SK-N-SH treated with all-trans-retinoic acid at 6 μM for 48 hours (cell line): ENCODE data around the gene FAM177A1.
"Not testable (repeated sequence)": the region's sequence is repeated elsewhere in the genome, so short reads cannot be mapped to it uniquely, and the experiment has no call there.

Source experiments
- ATAC-seq: fragments of 200-7000 bp; cut with Tn5 transposase; 3 replicates; pipeline ENCODE4 v1.9.1; 2020; ENCODE audit warnings: mild to moderate bottlenecking, moderate library complexity
- ARNTL ChIP-seq: fragments of 450-650 bp; formaldehyde crosslinking; IDR thresholded peaks from 2 replicates; pipeline ENCODE4 v1.5.0; 2020; ENCODE audit warnings: low read depth, mild to moderate bottlenecking, moderate library complexity, borderline replicate concordance
- BACH2 ChIP-seq: fragments of 250-450 bp; sonication (Bioruptor Pico); IDR thresholded peaks from 2 replicates; pipeline ENCODE4 v1.9.0; 2021; ENCODE audit warnings: mild to moderate bottlenecking, borderline replicate concordance
- CREB5 ChIP-seq: fragments of 250-450 bp; sonication (Bioruptor Pico); IDR thresholded peaks from 2 replicates; pipeline ENCODE4 v1.5.1; 2020; ENCODE audit warnings: low read depth, mild to moderate bottlenecking, moderate library complexity
- CSDC2 ChIP-seq: fragments of 250-450 bp; sonication (Bioruptor Pico); IDR thresholded peaks from 2 replicates; pipeline ENCODE4 v1.5.0; 2020; ENCODE audit warnings: mild to moderate bottlenecking, moderate library complexity
- ESRRG ChIP-seq: fragments of 250-450 bp; sonication (Bioruptor Pico); IDR thresholded peaks from 2 replicates; pipeline ENCODE4 v1.6.1; 2021; ENCODE audit warnings: mild to moderate bottlenecking
- GLIS3 ChIP-seq: fragments of 250-450 bp; sonication (Bioruptor Pico); IDR thresholded peaks from 2 replicates; pipeline ENCODE4 v1.5.0; 2020; ENCODE audit warnings: mild to moderate bottlenecking, moderate library complexity
- ISL1 ChIP-seq: fragments of 250-450 bp; sonication (Bioruptor Pico); IDR thresholded peaks from 2 replicates; pipeline ENCODE4 v2.1.2; 2022; ENCODE audit warnings: mild to moderate bottlenecking, moderate library complexity
- OSR1 ChIP-seq: fragments of 250-450 bp; sonication (Bioruptor Pico); IDR thresholded peaks from 2 replicates; pipeline ENCODE4 v1.8.0; 2022; ENCODE audit warnings: moderate library complexity, mild to moderate bottlenecking, inconsistent platforms
- PATZ1 ChIP-seq: fragments of 250-450 bp; sonication (Bioruptor Pico); IDR thresholded peaks from 2 replicates; pipeline ENCODE4 v1.8.0; 2020; ENCODE audit warnings: mild to moderate bottlenecking, moderate library complexity, borderline replicate concordance
- POU6F1 ChIP-seq: fragments of 250-450 bp; sonication (Bioruptor Pico); IDR thresholded peaks from 2 replicates; pipeline ENCODE4 v1.8.0; 2021; ENCODE audit warnings: low read depth, mild to moderate bottlenecking, moderate library complexity, borderline replicate concordance
- PPARA ChIP-seq: fragments of 250-450 bp; sonication (Bioruptor Pico); IDR thresholded peaks from 2 replicates; pipeline ENCODE4 v1.5.0; 2020; ENCODE audit warnings: mild to moderate bottlenecking, borderline replicate concordance
- RARB ChIP-seq: fragments of 250-450 bp; sonication (Bioruptor Pico); IDR thresholded peaks from 2 replicates; pipeline ENCODE4 v1.8.0; 2021; ENCODE audit warnings: mild to moderate bottlenecking, moderate library complexity
- SNAI2 ChIP-seq: fragments of 250-450 bp; sonication (Bioruptor Pico); IDR thresholded peaks from 2 replicates; pipeline ENCODE4 v1.5.0; 2020; ENCODE audit warnings: mild to moderate bottlenecking, moderate library complexity
- TCF4 ChIP-seq: fragments of 250-450 bp; sonication (Bioruptor Pico); IDR thresholded peaks from 2 replicates; pipeline ENCODE4 v1.8.0; 2021; ENCODE audit warnings: mild to moderate bottlenecking, moderate library complexity, borderline replicate concordance
- ZC3H10 ChIP-seq: fragments of 250-450 bp; sonication (Bioruptor Pico); IDR thresholded peaks from 2 replicates; pipeline ENCODE4 v1.5.1; 2021; ENCODE audit warnings: mild to moderate bottlenecking, moderate library complexity
- ZFP3 ChIP-seq: fragments of 250-450 bp; sonication (Bioruptor Pico); IDR thresholded peaks from 2 replicates; pipeline ENCODE4 v1.5.0; 2020; ENCODE audit warnings: mild to moderate bottlenecking, moderate library complexity
- ZFP30 ChIP-seq: fragments of 450-650 bp; formaldehyde crosslinking; IDR thresholded peaks from 2 replicates; pipeline ENCODE4 v1.5.0; 2022; ENCODE audit warnings: mild to moderate bottlenecking, moderate library complexity
- ZNF70 ChIP-seq: fragments of 450-650 bp; formaldehyde crosslinking; IDR thresholded peaks from 2 replicates; pipeline ENCODE4 v1.5.0; 2020; ENCODE audit warnings: mild to moderate bottlenecking, moderate library complexity
- ZNF8 ChIP-seq: fragments of 450-650 bp; formaldehyde crosslinking; IDR thresholded peaks from 2 replicates; pipeline ENCODE4 v1.5.0; 2020; ENCODE audit warnings: mild to moderate bottlenecking, moderate library complexity
- TF ChIP-seq, protein P1 (sequence below): fragments of 250-450 bp; sonication (Bioruptor Pico); IDR thresholded peaks from 2 replicates; pipeline ENCODE4 v1.5.0; 2020; ENCODE audit warnings: mild to moderate bottlenecking, moderate library complexity

Gene FAM177A1

GRCh38 chr14:35038312-35038711 is 7.8 kb upstream of the FAM177A1 start:
- not testable (repeated sequence) for ATAC-seq

GRCh38 chr14:35042632-35043031 is 3.4 kb upstream of the FAM177A1 start:
- ATAC-seq, result no peak
- TF ChIP-seq ZFP30 (CRISPR knock-in tag) (no peak), CREB5 (CRISPR knock-in tag) (no peak), RARB (CRISPR knock-in tag) (no peak), BACH2 (CRISPR knock-in tag) (no peak), SNAI2 (CRISPR knock-in tag) (no peak), CSDC2 (CRISPR knock-in tag) (no peak), PATZ1 (CRISPR knock-in tag) (no peak), TCF4 (no peak)
- TF ChIP-seq, protein P1, sequence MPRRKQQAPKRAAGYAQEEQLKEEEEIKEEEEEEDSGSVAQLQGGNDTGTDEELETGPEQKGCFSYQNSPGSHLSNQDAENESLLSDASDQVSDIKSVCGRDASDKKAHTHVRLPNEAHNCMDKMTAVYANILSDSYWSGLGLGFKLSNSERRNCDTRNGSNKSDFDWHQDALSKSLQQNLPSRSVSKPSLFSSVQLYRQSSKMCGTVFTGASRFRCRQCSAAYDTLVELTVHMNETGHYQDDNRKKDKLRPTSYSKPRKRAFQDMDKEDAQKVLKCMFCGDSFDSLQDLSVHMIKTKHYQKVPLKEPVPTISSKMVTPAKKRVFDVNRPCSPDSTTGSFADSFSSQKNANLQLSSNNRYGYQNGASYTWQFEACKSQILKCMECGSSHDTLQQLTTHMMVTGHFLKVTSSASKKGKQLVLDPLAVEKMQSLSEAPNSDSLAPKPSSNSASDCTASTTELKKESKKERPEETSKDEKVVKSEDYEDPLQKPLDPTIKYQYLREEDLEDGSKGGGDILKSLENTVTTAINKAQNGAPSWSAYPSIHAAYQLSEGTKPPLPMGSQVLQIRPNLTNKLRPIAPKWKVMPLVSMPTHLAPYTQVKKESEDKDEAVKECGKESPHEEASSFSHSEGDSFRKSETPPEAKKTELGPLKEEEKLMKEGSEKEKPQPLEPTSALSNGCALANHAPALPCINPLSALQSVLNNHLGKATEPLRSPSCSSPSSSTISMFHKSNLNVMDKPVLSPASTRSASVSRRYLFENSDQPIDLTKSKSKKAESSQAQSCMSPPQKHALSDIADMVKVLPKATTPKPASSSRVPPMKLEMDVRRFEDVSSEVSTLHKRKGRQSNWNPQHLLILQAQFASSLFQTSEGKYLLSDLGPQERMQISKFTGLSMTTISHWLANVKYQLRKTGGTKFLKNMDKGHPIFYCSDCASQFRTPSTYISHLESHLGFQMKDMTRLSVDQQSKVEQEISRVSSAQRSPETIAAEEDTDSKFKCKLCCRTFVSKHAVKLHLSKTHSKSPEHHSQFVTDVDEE (CRISPR knock-in tag), result no peak

GRCh38 chr14:35043046-35043445 is 3.0 kb upstream of the FAM177A1 start:
- no peak for ATAC-seq
- TF ChIP-seq ZNF70, result no peak
- no peak for TF ChIP-seq GLIS3 (CRISPR knock-in tag)
- TF ChIP-seq ESRRG (CRISPR knock-in tag), result no peak
- no peak for TF ChIP-seq ARNTL (CRISPR knock-in tag)
- no peak for TF ChIP-seq CREB5 (CRISPR knock-in tag)
- TF ChIP-seq, protein P1 (CRISPR knock-in tag), result no peak
- no peak for TF ChIP-seq CSDC2 (CRISPR knock-in tag)
- TF ChIP-seq ZC3H10 (CRISPR knock-in tag), result no peak
- TF ChIP-seq PPARA, result no peak
- no peak for TF ChIP-seq ISL1 (CRISPR knock-in tag)
- TF ChIP-seq ZFP3 (CRISPR knock-in tag), result no peak
- TF ChIP-seq POU6F1 (CRISPR knock-in tag), result no peak
- no peak for TF ChIP-seq BACH2 (CRISPR knock-in tag)
- no peak for TF ChIP-seq ZFP30 (CRISPR knock-in tag)
- no peak for TF ChIP-seq OSR1 (CRISPR knock-in tag)
- no peak for TF ChIP-seq ZNF8 (CRISPR knock-in tag)
